PC-9 (cell line): ENCODE data around the gene LANCL1.

Experiments used
- CTCF ChIP-seq: fragments of 200-600 bp; sonication (generic); conservative IDR thresholded peaks from 2 replicates; pipeline ENCODE4 v1.6.1; 2017; ENCODE audit warnings: mixed run types, antibody characterized with exemption, mild to moderate bottlenecking, moderate library complexity
- EZH2 ChIP-seq: fragments of 200-600 bp; sonication (generic); IDR thresholded peaks from 2 replicates; pipeline ENCODE4 v1.8.0; 2017; ENCODE audit warnings: antibody characterized with exemption, low read depth

GRCh38 chr2:210452194-210452593 is 24.4 kb downstream of the LANCL1 start:
- TF ChIP-seq CTCF (no peak), EZH2 (no peak)
